ENCODE data around the gene LRRC49. TPM values are rescaled to one million over a fixed set of nuclear protein-coding genes. Genes with fewer than 3 reads are reported as not detected.

The LRRC49 gene
- total RNA-seq, 1 donor from 2014 or later, result 18.0 TPM

GRCh38 chr15:70859322-70859908 is 33.2 kb upstream of the LRRC49 start:
- no peak for TF ChIP-seq CTCF (conservative IDR thresholded peaks at IDR 0.05; ENCODE audit: low read depth, low read length)
- no peak overlapping the region for H3K4me3 ChIP-seq (ENCODE audit: low read depth, low read length)
- no peak for DNase-seq (ENCODE audit: low read depth)

- H3K4me3 ChIP-seq (ENCODE audit: low read depth, low read length), result no peak overlapping the region
- no peak for DNase-seq (ENCODE audit: low read depth)
- no peak for TF ChIP-seq CTCF (conservative IDR thresholded peaks at IDR 0.05; ENCODE audit: low read depth, low read length)
Measured at GRCh38 chr15:70859998-70860397, 32.6 kb upstream of the LRRC49 start.

DNA sequence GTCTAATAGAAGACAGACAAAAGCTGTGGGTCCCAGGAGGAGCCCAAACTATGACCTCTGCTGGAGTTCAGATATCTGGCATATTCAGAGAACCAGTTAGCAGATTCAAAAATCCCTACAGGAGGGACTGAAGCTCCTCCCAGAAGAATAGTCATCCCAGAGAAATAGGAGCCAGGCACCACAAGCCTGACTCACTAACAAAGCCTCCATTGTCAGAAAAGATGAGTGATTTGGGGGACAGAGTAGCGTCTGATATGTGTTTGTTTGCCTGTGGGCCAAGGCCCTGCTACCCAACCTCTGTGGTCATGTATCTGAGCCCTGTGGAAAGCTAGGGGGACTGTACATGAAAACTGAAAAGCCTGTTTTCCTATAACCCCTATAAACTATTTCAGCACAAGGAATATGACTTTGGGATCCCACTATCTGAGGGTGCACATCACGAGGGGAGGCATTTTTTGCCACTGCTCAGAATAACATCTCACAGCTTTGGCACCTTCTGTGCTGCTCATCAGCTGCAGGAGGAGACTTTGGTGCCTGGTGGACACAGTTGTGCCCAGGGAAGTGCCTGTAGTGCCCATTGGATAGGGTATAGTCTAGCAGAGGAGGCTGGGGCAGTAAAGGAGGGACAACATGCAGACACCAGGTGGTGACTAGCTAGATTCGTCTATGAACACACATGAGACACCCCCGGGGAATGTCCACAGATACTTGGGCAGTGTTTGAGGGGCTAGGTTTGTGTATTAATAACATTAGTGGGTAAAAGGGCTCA is 29.0 kb upstream of the LRRC49 start:
- DNase-seq (ENCODE audit: low read depth), result no peak
- no peak overlapping the region for H3K4me3 ChIP-seq (ENCODE audit: low read depth, low read length)
- TF ChIP-seq CTCF (conservative IDR thresholded peaks at IDR 0.05; ENCODE audit: low read depth, low read length), result no peak

DNA sequence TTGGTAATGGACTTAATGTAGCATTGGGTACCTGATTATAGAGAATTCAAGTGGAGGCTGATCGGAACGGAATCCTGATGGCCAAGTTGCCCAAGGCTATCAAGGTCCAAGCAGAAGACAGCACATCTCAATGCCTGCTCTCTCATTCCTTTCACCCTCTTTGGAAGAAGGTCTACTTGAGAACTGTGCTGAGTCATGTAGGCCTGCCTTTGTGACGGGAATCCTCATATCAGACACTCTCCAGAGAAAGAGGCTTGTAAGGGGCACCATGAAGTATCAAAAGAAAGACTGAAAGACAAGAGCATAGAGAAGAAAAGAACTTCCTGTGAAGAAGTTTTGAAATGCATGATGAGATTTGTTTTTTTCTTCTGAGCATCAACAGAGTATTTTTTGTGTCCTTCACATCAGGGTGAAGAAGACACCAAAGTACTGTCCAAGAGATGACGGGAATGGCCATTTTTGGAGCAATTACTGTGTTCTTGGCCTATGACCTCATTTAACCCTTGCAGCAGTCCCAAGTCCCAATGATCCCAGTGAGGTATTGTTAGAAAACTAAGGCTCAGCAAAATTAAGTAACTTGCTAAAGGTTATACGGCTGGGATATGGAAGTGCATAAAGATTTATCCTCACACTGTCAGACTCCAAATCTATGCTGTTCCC is 25.5 kb upstream of the LRRC49 start:
- DNase-seq (ENCODE audit: low read depth), result no peak
- TF ChIP-seq CTCF (conservative IDR thresholded peaks at IDR 0.05; ENCODE audit: low read depth, low read length), result no peak
- no peak overlapping the region for H3K4me3 ChIP-seq (ENCODE audit: low read depth, low read length)

DNA sequence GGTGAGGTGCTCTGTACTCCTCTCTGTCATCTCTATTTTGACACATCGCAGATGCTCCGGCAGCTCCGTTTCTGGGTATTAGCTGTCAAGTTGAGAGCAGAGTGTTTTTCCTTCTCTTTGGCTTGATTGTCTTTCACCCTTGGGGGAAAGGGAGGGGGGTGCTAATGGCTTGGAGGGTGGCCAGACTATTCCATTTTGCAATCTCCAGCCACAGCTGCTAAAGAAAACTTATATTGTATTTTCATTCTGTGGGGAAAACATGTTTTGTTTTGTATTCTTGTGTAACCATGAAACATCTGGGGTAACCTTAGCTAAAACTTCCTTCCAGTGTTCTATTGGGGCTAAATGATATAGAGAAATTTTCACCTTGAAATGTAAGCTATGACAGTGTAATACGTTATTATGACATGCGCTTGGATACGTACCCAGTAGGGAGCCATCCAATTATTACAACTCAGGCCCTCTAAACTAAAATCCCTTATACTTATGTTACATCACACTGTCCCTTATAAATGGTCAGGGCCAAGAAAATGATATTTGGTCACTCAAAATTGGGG is 24.6 kb upstream of the LRRC49 start:
- no peak overlapping the region for H3K4me3 ChIP-seq (ENCODE audit: low read depth, low read length)
- no peak for TF ChIP-seq CTCF (conservative IDR thresholded peaks at IDR 0.05; ENCODE audit: low read depth, low read length)
- DNase-seq (ENCODE audit: low read depth), result no peak

DNA sequence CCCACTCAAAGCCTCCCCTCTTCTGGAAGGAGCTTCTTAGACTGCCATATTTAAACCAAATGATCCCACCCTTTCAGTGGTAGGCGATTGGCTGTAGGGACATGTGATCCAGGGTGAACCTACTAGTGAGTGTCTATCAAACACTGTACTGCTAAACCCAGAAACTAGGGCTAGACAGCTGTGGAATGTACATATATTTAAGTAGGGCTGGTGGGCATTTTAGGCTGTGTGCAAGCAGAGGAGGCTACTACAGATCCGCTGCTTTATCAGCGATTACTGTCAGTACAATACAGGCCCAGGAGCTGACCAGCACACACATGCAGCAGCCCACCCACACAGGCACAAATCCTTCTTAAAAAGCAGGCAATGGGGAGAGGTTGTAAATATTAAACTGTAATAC is 23.3 kb upstream of the LRRC49 start:
- no peak for TF ChIP-seq CTCF (conservative IDR thresholded peaks at IDR 0.05; ENCODE audit: low read depth, low read length)
- no peak for DNase-seq (ENCODE audit: low read depth)
- H3K4me3 ChIP-seq (ENCODE audit: low read depth, low read length), result no peak overlapping the region

Measured in epithelial cell of proximal tubule (primary cell).